Prostate gland (tissue), 2 donors: ENCODE measurements around the gene MTM1. TPM values are rescaled to one million over a fixed set of nuclear protein-coding genes. Genes with fewer than 3 reads are reported as not detected.
A peak's percentile ranks its signal among the peaks of the same experiment; 100 is the strongest.

Experiments used
- DNase-seq: peaks from one replicate; pipeline ENCODE4 v3.0.0-alpha.2; 2019; ENCODE audit warnings: low spot score
- H3K27ac ChIP-seq, 2 donors: fragments of 200-600 bp; sonication (generic); 2 replicates each; pipeline ENCODE4 v1.5.1; 2017 to 2019
- H3K27me3 ChIP-seq: fragments of 200-600 bp; sonication (generic); replicated peaks from 2 replicates; pipeline ENCODE4 v1.5.1; 2019; ENCODE audit not compliant: insufficient read depth
- H3K36me3 ChIP-seq, 2 donors: fragments of 200-600 bp; sonication (generic); 1 replicate in 1 of 2; 2 replicates in 1 of 2; pipeline versions ENCODE4 v1.5.1 to v1.8.1; 2017 to 2019
- H3K4me1 ChIP-seq: fragments of 200-600 bp; sonication (generic); replicated peaks from 2 replicates; pipeline ENCODE4 v1.5.1; 2019
- H3K4me3 ChIP-seq, 2 donors: fragments of 200-600 bp; sonication (generic); 2 replicates each; pipeline ENCODE4 v1.5.1; 2017 to 2019
- H3K9me3 ChIP-seq: fragments of 200-600 bp; sonication (generic); 2 replicates; pipeline ENCODE4 v1.5.1; 2017
- POLR2A ChIP-seq: fragments of 450-650 bp; IDR thresholded peaks from one replicate; pipeline ENCODE4 v1.6.1; 2016; ENCODE audit warnings: antibody characterized with exemption, mild to moderate bottlenecking
- POLR2AphosphoS5 ChIP-seq: sonication (generic); formaldehyde crosslinking; IDR thresholded peaks from one replicate; pipeline ENCODE4 v1.6.1; 2017; ENCODE audit warnings: antibody characterized with exemption
- WGBS: methylation state at CpG from one replicate; pipeline ENCODE4 v1.1.5; 2018; 5-methylcytosine and 5-hydroxymethylcytosine counted together
- intact Hi-C: fragments of 100-400 bp; cut with DNase I; formaldehyde crosslinking; loops from one replicate; pipeline ENCODE4 v1.14.2; 2022
- total RNA-seq, 2 donors: library from RNA; depleted of rRNA; stranded (reverse); fragments of >200 nt; gene quantifications; one replicate each; pipeline ENCODE4 v1.1.0, GENCODE V29; 2016
- TF ChIP-seq, protein P1 (sequence below), 4 experiments: fragments of 200-600 bp in 2 of 4; fragments of 450-650 bp in 2 of 4; sonication (generic) in 2 of 4; IDR thresholded peaks; 1 replicate in 3 of 4; 2 replicates in 1 of 4; pipeline ENCODE4 v1.5.1; 2016 to 2019; ENCODE audit warnings: antibody characterized with exemption in 4 of 4, mild to moderate bottlenecking in 2 of 4, moderate library complexity in 2 of 4

Gene MTM1
- total RNA-seq, 2 donors from 2014 or later: 10.3 to 30.2 TPM

DNA sequence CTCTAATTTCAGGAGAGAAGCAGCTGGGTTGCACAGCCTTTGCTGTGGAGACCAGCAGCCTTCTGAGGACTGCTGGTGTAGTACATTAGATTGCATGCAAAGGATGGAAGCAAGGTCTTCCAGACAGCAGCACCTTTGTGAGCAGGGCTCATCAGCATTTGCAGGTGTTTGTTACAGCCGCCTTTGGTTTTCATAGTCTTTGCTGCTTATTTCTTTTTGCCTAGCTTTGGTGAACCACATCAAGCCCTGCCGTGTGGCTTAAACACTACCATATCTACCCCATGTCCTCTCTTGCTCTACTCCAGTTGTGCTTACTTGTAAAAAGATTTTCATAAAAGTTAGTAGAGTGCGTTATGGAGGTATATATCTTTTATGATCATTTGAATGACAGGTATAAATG lies 57.5 kb downstream of the MTM1 start:
- WGBS: 100% methylated on average over 3 of the region's 3 CpGs
- intact Hi-C loops: no loop called here
- H3K4me1 ChIP-seq: no peaks in the 10 kb centered on the region
- H3K27ac ChIP-seq: no peak overlapping the region
- H3K9me3 ChIP-seq: no peaks in the 10 kb centered on the region
- DNase-seq: no peak
- H3K4me3 ChIP-seq: no peak overlapping the region
- no peaks in the 10 kb centered on the region for H3K27me3 ChIP-seq
- TF ChIP-seq POLR2AphosphoS5: no peak
- TF ChIP-seq POLR2A: no peak
- TF ChIP-seq, protein P1, sequence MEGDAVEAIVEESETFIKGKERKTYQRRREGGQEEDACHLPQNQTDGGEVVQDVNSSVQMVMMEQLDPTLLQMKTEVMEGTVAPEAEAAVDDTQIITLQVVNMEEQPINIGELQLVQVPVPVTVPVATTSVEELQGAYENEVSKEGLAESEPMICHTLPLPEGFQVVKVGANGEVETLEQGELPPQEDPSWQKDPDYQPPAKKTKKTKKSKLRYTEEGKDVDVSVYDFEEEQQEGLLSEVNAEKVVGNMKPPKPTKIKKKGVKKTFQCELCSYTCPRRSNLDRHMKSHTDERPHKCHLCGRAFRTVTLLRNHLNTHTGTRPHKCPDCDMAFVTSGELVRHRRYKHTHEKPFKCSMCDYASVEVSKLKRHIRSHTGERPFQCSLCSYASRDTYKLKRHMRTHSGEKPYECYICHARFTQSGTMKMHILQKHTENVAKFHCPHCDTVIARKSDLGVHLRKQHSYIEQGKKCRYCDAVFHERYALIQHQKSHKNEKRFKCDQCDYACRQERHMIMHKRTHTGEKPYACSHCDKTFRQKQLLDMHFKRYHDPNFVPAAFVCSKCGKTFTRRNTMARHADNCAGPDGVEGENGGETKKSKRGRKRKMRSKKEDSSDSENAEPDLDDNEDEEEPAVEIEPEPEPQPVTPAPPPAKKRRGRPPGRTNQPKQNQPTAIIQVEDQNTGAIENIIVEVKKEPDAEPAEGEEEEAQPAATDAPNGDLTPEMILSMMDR (IDR thresholded peaks at IDR 0.05): no peak
- H3K36me3 ChIP-seq: no peaks in the 10 kb centered on the region

- DNase-seq: no peak
- no peaks in the 10 kb centered on the region for H3K27me3 ChIP-seq
- H3K4me1 ChIP-seq: no peaks in the 10 kb centered on the region
- H3K4me3 ChIP-seq: no peak overlapping the region
- intact Hi-C loops: no loop called here
- H3K27ac ChIP-seq: no peak overlapping the region
- TF ChIP-seq POLR2A (no peak), POLR2AphosphoS5 (no peak)
- TF ChIP-seq, protein P1 (IDR thresholded peaks at IDR 0.05): no peak
- no peaks in the 10 kb centered on the region for H3K36me3 ChIP-seq
- H3K9me3 ChIP-seq: no peaks in the 10 kb centered on the region
Measured at GRCh38 chrX:150627957-150628356, 59.5 kb downstream of the MTM1 start.

DNA sequence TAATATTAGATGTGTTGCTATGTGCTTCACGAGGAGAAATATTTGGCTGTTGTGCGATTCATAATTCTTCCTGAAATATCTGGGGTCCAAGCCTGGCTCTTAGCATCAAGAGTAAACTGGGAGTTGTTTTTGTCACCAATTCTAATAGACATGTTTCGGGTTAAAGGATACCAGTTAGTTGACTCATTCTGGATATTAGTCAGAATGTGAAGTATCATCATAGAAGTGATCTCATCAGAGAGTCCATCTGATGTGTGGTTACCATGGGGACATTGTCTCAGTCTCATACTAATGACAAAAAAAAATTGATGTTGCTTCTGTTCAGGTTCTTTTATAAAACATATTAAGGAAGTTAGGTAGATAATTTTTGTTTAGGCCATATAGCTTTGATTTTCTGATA lies 67.5 kb downstream of the MTM1 start:
- no peaks in the 10 kb centered on the region for H3K36me3 ChIP-seq
- intact Hi-C loops: no loop called here
- no peaks in the 10 kb centered on the region for H3K27me3 ChIP-seq
- H3K4me1 ChIP-seq: no peaks in the 10 kb centered on the region
- no peak overlapping the region for H3K4me3 ChIP-seq
- no peak for TF ChIP-seq POLR2A
- TF ChIP-seq POLR2AphosphoS5: no peak
- TF ChIP-seq, protein P1 (IDR thresholded peaks at IDR 0.05): no peak
- DNase-seq: no peak
- H3K9me3 ChIP-seq: no peaks in the 10 kb centered on the region
- 82% methylated on average over 3 of the region's 3 CpGs for whole genome bisulfite sequencing
- H3K27ac ChIP-seq: no peak overlapping the region

DNA sequence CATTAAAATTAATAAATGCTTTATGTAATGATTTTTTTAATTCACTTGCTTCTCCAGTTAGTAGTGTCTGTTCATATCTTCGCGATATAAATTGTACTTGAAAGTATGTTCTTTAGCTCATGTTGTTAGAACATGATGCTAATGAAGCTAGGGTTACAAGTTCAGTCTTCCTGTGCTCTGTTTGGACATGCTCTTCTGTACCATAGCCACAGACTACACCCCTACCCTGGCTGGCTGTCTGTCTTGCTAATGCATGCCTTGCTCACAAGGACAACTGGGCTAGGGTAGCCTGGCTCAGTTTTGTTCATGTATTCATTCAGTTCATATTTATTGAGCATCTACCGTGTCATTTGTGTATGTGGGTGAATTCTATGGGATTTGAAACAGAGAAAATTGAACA lies 74.0 kb downstream of the MTM1 start:
- 65% methylated on average over 3 of the region's 3 CpGs for WGBS
- Histone ChIP-seq H3K27me3 (no peaks in the 10 kb centered on the region), H3K36me3 (no peaks in the 10 kb centered on the region), H3K27ac (no peak overlapping the region), H3K4me1 (no peaks in the 10 kb centered on the region), H3K9me3 (no peaks in the 10 kb centered on the region), H3K4me3 (no peak overlapping the region)
- intact Hi-C loops: loop anchor here (10.0 kb wide), 1 partner anchor 68 kb away; no protein-coding TSS in a partner anchor
- no peak for DNase-seq
- no peak for TF ChIP-seq POLR2A
- no peak for TF ChIP-seq POLR2AphosphoS5
- TF ChIP-seq, protein P1 (IDR thresholded peaks at IDR 0.05): no peak

DNA sequence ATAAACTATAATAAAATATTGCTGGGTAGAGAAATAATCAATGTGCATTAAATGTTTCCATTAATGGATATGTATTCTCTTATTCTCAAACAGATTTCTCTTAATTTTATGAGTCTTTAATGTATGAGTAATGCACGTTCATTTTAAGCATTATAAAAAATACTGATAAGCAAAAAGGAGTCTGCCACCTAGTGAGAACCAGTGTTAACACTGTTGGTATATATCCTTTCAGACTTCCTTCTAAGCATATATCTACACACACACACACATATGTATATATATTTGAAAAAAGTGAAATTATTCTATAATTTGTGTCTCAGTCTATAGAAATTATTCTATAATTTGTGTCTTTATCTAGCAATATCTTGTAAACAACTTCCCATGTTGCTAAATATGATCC lies 74.8 kb downstream of the MTM1 start:
- intact Hi-C loops: loop anchor here (10.0 kb wide), 1 partner anchor 68 kb away; no protein-coding TSS in a partner anchor
- Histone ChIP-seq H3K27ac (no peak overlapping the region), H3K4me1 (no peaks in the 10 kb centered on the region), H3K4me3 (no peak overlapping the region), H3K9me3 (no peaks in the 10 kb centered on the region), H3K36me3 (no peaks in the 10 kb centered on the region), H3K27me3 (no peaks in the 10 kb centered on the region)
- TF ChIP-seq POLR2AphosphoS5: no peak
- TF ChIP-seq, protein P1 (IDR thresholded peaks at IDR 0.05): peak in 1 of 4 experiments; percentile 11
- DNase-seq: no peak
- WGBS: 27% methylated on average over 1 of the region's 1 CpG
